PC-9 (cell line): Measurements from ENCODE around the gene OR13J1. TPM values are rescaled to one million over a fixed set of nuclear protein-coding genes. Genes with fewer than 3 reads are reported as not detected.

Experiments
- BruUV-seq: library from RNA; stranded (reverse); fragments of 400-500 nt; replicated peaks from 2 replicates; lab custom pipeline; 2021; lab: Mats Ljungman, UMichigan
- CTCF ChIA-PET: fragments of 300-600 bp; sonication (Branson Sonifier 250); formaldehyde crosslinking; loops from one replicate; lab custom pipeline; 2022; ENCODE audit warnings: antibody characterized with exemption; lab: Charles Lee
- POLR2A ChIA-PET: fragments of 300-600 bp; sonication (Branson Sonifier 250); formaldehyde crosslinking; loops from one replicate; lab custom pipeline; 2022; ENCODE audit warnings: antibody characterized with exemption; ENCODE audit not compliant: unreplicated experiment; lab: Charles Lee
- DNase-seq, 2 experiments: peaks; one replicate each; pipeline versions ENCODE4 v3.0.0 to v3.0.0-alpha.2; 2015 to 2022; ENCODE audit warnings: mixed read lengths in 1 of 2
- H2AFZ ChIP-seq: fragments of 200-600 bp; sonication (generic); 2 replicates; pipeline ENCODE4 v1.8.1; 2017; ENCODE audit warnings: antibody characterized with exemption
- H3F3A ChIP-seq: fragments of 200-600 bp; sonication (generic); 2 replicates; pipeline ENCODE4 v1.8.1; 2017; ENCODE audit warnings: antibody characterized with exemption, mild to moderate bottlenecking, low read depth; ENCODE audit not compliant: insufficient read depth
- H3K27ac ChIP-seq: fragments of 200-600 bp; sonication (generic); 2 replicates; pipeline ENCODE4 v1.6.1; 2016; ENCODE audit warnings: mixed run types
- H3K27me3 ChIP-seq: fragments of 200-600 bp; sonication (generic); 2 replicates; pipeline ENCODE4 v1.6.1; 2016; ENCODE audit warnings: low read depth, mixed run types; ENCODE audit not compliant: insufficient read depth
- H3K36me3 ChIP-seq: fragments of 200-600 bp; sonication (generic); 2 replicates; pipeline ENCODE4 v1.6.1; 2016; ENCODE audit warnings: low read depth, mixed run types
- H3K4me1 ChIP-seq: fragments of 200-600 bp; sonication (generic); replicated peaks from 2 replicates; pipeline ENCODE4 v1.6.1; 2016; ENCODE audit warnings: mixed run types; ENCODE audit not compliant: insufficient read depth
- H3K4me2 ChIP-seq: fragments of 200-600 bp; sonication (generic); 2 replicates; pipeline ENCODE4 v1.6.1; 2017; ENCODE audit warnings: mixed run types
- H3K4me3 ChIP-seq: fragments of 200-600 bp; sonication (generic); 2 replicates; pipeline ENCODE4 v1.6.1; 2016; ENCODE audit warnings: mixed run types
- H3K79me2 ChIP-seq: fragments of 200-600 bp; sonication (generic); 2 replicates; pipeline ENCODE4 v1.6.1; 2017; ENCODE audit warnings: low read depth, mixed run types
- H3K9me2 ChIP-seq: fragments of 200-600 bp; sonication (generic); 2 replicates; pipeline ENCODE4 v1.8.1; 2017; ENCODE audit warnings: mild to moderate bottlenecking; ENCODE audit not compliant: insufficient read depth
- H3K9me3 ChIP-seq: fragments of 200-600 bp; sonication (generic); 2 replicates; pipeline ENCODE4 v1.8.1; 2016; ENCODE audit warnings: low read depth; ENCODE audit not compliant: insufficient read depth
- H4K20me1 ChIP-seq: fragments of 200-600 bp; sonication (generic); 2 replicates; pipeline ENCODE4 v1.8.1; 2017; ENCODE audit not compliant: insufficient read depth
- CTCF ChIP-seq: fragments of 200-600 bp; sonication (generic); conservative IDR thresholded peaks from 2 replicates; pipeline ENCODE4 v1.6.1; 2017; ENCODE audit warnings: mixed run types, antibody characterized with exemption, mild to moderate bottlenecking, moderate library complexity
- EZH2 ChIP-seq: fragments of 200-600 bp; sonication (generic); IDR thresholded peaks from 2 replicates; pipeline ENCODE4 v1.8.0; 2017; ENCODE audit warnings: antibody characterized with exemption, low read depth
- intact Hi-C: fragments of 100-400 bp; cut with micrococcal nuclease; formaldehyde crosslinking; loops from one replicate; pipeline ENCODE4 v1.10.0; 2022; ENCODE audit not compliant: unreplicated experiment
- total RNA-seq: library from RNA; stranded (reverse); gene quantifications from 2 replicates; pipeline ENCODE4 v1.2.3, GENCODE V29; 2021

OR13J1 gene
- total RNA-seq, 1 experiment from 2014 or later, result not detected

- Histone ChIP-seq H3F3A (no peaks in the 10 kb centered on the region; the same call in 1 of the 2 replicates), H3K79me2 (no peaks in the 10 kb centered on the region), H3K27ac (no peak overlapping the region), H3K4me3 (peak overlapping the region; percentile 71; the same call in 1 of the 2 replicates), H3K4me2 (peak overlapping the region; percentile 89), H3K27me3 (no peaks in the 10 kb centered on the region), H3K9me3 (no peaks in the 10 kb centered on the region), H3K9me2 (no peaks in the 10 kb centered on the region), H2AFZ (0 out of 2 replicates have a peak overlapping the region, but pooled peaks have one; percentile 87), H3K4me1 (peaks cover 12% of the 10 kb centered on the region), H4K20me1 (no peaks in the 10 kb centered on the region), H3K36me3 (no peaks in the 10 kb centered on the region)
- ChIA-PET POLR2A (no interaction called here), CTCF (interaction anchor here (0.5 kb wide), 1 partner anchor 40 kb away, joined by 4 read pairs; no protein-coding TSS in a partner anchor)
- TF ChIP-seq EZH2 (no peak), CTCF (no peak)
- DNase-seq, result no peak
- intact Hi-C loops, result loop anchor here (2.0 to 5.0 kb wide), 2 partner anchors 77 to 182 kb away; partner anchors contain the start of gene HRCT1
- no TSS peak for BruUV-seq
Observed at GRCh38 chr9:35829764-35830096, 40.5 kb downstream of the OR13J1 start.

- BruUV-seq, result no TSS peak
- Histone ChIP-seq H3K27me3 (no peaks in the 10 kb centered on the region), H3K4me1 (peaks cover 12% of the 10 kb centered on the region), H4K20me1 (no peaks in the 10 kb centered on the region), H3K9me2 (no peaks in the 10 kb centered on the region), H3K27ac (no peak within 1 kb of the TSS), H3K79me2 (no peaks in the 10 kb centered on the region), H3K4me3 (peak within 1 kb of the TSS; percentile 71; the same call in 1 of the 2 replicates), H3K4me2 (peak within 1 kb of the TSS; percentile 89), H3K9me3 (no peaks in the 10 kb centered on the region), H3K36me3 (no peaks in the 10 kb centered on the region), H2AFZ (peak within 1 kb of the TSS; percentile 87), H3F3A (no peaks in the 10 kb centered on the region; the same call in 1 of the 2 replicates)
- ChIA-PET CTCF (interaction anchor here (0.6 kb wide), 1 partner anchor 182 kb away, joined by 5 read pairs; no protein-coding TSS in a partner anchor), POLR2A (no interaction called here)
- TF ChIP-seq EZH2 (no peak), CTCF (no peak)
- intact Hi-C loops, result loop anchor here (2.0 to 5.0 kb wide), 2 partner anchors 78 to 182 kb away; partner anchors contain the start of gene HRCT1
- DNase-seq, result peak; percentile 63 to 78
Observed at GRCh38 chr9:35829084-35829763, 41.0 kb downstream of the OR13J1 start, which contains the start of gene TMEM8B. Gene TMEM8B, plus strand, starts transcription at chr9:35829228. Its CDS starts 220 bp downstream, at chr9:35829448.

GRCh38 chr9:35828716-35829083, 41.5 kb downstream of the OR13J1 start, which contains the start of gene FAM221B:
Gene FAM221B, minus strand, starts transcription at chr9:35828732. Its CDS starts 2,571 bp downstream, at chr9:35826161.
- Histone ChIP-seq H3K27ac (no peak within 1 kb of the TSS), H2AFZ (peak within 1 kb of the TSS; percentile 87), H3K36me3 (no peaks in the 10 kb centered on the region), H3K4me1 (peaks cover 12% of the 10 kb centered on the region), H3F3A (no peaks in the 10 kb centered on the region; the same call in 1 of the 2 replicates), H3K4me3 (peak within 1 kb of the TSS; percentile 71; the same call in 1 of the 2 replicates), H3K4me2 (peak within 1 kb of the TSS; percentile 89), H4K20me1 (no peaks in the 10 kb centered on the region), H3K79me2 (no peaks in the 10 kb centered on the region), H3K9me2 (no peaks in the 10 kb centered on the region), H3K9me3 (no peaks in the 10 kb centered on the region), H3K27me3 (no peaks in the 10 kb centered on the region)
- intact Hi-C loops, result loop anchor here (2.0 to 5.0 kb wide), 2 partner anchors 78 to 181 kb away; partner anchors contain the start of gene HRCT1
- ChIA-PET CTCF (interaction anchor here (0.6 kb wide), 1 partner anchor 182 kb away, joined by 5 read pairs; no protein-coding TSS in a partner anchor), POLR2A (no interaction called here)
- BruUV-seq, result no TSS peak
- DNase-seq, result no peak
- TF ChIP-seq CTCF, result no peak
- TF ChIP-seq EZH2, result no peak
